UCSD-AML1 (cell line): ENCODE measurements around the gene FAM200B.
A peak's percentile ranks its signal among the peaks of the same experiment; 100 is the strongest.

Experiments
- DNase-seq: peaks from one replicate; lab custom pipeline; 2025; ENCODE audit not compliant: unreplicated experiment; lab: John Stamatoyannopoulos, UW

Gene FAM200B

DNA sequence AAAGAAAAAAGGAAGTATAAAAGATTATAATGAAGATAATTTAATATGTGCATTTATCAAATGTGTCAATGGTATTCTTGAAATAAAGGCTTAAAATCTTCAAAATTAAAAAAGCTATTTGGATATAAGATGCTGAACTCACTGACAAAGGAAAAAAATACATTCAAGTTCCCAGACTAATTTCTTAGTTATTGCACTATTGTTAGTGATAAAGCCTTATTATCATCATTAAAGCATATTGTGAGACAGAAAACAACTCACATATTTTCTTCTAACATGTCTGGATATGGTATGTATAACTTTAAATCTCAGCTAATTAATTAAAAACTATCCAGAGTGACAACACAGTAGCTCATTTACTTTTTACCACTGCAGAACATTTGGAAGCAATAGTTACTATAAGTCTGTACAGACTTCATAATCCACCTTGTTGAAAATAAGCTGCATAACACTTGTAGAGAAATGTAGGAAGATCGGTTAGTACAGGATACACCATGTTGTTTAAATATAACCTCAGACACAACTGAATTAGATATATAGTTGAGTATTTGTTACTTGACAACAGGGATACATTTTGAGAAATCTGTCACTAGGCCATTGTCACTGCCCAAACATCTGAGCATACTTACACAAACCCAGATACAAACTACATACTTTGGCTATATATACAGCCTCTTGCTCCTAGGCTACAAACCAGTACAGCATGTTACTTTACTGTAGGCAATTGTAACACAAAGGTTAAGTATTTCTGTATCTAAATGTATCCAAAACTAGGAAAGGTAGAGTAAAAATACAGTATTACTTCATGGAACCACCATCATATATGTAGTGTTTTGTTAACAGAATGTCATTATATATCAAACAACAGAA, 12.8 kb upstream of the FAM200B start:
- DNase-seq = no peak

DNA sequence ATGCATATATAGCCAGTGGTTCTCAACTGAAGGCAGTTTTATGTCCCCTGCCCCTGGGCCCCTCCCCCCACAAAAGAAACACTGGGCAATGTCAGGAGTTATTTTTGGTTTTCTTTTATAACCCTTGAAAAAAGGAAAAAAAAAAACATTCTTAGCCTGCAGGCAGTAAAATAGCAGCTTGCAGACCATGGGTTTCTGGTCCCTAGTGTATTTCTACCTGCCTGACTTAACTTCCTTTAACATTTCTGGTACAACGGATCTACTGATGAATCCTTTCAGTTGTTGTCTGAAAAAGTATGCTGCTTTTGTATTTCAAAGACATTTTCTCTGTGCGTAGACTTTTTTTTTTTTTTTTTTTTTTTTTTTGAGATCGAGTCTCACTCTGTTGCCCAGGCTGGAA, 11.1 kb upstream of the FAM200B start:
- no peak for DNase-seq

DNA sequence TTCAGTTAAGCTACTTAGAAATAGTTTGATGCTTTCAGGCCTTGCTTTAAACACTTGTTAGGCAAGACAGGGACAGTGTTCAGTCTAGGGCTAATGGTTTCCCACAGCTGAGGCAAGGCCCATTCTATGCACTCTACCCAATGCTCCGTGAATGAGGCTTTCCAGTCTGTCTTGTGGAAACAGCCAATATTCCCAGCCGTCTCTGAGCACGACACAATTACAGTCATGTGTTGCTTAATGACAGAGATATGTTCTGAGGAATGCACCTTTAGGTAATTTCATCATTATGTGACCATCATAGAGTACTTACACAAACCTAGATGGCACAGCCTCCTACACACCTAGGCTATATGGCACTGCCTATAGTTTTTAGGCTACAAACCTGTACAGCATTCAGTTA, 9.5 kb upstream of the FAM200B start:
- no peak for DNase-seq

DNA sequence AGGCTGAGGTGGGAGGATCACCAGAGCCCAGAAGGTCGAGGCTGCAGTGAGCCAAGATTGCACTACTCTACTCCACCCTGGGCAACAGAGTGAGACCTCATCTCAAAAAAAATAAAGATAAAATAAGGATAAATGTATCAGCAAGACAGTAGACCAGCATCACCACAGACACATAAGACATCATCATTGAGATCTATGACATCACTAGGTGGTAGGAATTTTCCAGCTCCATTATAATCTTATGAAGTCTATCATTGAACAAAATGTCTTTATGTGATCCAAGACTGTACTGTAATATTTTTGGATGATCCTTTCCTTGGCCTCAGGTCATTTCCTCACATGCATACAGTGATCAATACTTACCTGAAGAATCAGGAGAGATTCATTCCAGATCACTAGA, 8.3 kb upstream of the FAM200B start:
- no peak for DNase-seq

DNA sequence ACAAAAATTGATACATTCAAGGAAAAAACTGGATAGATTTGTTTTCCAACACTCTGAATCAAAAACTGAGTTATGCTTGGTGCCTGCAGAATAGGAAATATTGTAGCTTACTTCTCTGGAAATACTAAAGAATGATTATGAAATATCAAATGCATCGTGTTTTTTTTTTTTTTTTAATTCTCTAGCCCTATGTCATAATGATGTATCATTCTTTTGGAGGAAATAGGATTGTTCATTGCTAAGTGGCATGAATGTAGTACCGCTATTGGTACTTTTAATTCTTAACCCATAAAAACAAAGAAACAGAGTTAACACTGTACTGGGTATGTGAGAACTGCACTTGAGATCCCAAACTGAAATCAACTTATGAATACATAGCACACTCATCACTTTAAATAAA, 7.6 kb upstream of the FAM200B start:
- DNase-seq = no peak

DNA sequence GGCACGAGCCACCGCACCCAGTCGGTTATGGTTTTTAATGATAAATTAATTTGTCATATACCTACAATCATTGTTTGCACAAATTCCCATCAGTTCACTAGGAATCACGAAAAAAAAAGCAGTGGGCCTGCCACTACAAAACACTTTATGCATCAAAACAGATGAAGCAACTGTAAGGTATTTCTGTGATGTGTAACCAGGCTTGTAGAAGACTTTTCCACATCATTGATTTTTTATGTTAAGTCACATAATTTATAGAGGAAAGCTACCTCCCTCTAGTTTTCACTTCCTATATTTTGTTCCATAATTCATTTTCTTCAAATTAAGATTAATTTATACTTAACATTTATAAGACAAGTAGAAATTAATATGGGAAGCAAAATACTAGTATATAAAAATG, 6.7 kb upstream of the FAM200B start:
- DNase-seq = no peak

DNA sequence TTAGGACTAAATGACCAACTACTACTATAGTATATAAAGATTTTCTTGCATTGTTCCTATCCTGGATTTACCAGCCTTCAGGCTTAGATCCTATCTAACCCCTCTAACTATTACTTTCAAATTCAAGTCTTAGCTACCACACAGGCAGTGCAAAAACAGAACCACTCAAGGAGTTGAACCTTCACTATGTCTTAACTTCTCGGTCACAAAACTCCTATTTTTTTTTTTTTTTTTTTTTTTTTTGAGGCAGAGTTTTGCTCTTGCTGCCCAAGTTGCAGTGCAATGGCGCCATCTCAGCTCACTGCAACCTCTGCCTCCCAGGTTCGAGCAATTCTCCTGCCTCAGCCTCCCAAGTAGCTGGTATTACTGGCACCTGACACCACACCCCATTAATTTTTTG, 6.3 kb upstream of the FAM200B start:
- DNase-seq = peak; percentile 18

DNA sequence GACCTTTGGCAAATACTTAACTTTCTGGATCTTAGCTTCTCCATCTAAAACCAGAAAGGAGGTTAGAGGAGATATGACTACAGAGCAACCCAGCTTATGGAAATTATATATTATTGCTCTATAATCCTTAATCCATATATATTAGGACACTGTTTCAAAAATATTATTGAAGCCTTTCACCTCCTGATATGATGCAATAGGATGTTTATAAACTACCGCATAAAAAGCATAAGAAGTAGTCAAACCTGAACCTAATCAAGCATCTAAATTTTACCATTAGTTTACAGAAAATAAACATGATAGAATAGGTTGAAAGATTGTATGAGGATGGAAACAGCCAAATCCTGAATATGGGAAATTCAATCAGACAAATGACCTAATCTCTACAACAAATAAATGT, 5.6 kb upstream of the FAM200B start:
- DNase-seq = no peak

DNA sequence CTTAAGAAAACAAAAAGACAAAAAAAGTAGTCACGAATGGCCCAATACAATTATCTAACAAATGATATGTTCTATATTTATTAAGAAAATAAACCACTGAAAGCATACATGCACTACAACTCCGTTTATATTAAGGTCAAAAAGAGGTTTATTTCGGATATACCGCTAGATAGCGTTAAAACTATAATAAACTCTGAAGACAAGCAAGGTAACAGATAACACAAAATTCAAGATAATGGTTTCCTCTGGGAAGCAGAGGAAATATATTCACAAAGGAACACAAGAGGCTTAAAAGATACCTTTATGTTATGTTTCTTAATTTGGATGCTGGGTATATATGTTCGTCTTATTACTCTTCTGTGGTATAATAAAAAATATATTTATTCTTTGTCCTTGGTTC, 4.7 kb upstream of the FAM200B start:
- DNase-seq = no peak

DNA sequence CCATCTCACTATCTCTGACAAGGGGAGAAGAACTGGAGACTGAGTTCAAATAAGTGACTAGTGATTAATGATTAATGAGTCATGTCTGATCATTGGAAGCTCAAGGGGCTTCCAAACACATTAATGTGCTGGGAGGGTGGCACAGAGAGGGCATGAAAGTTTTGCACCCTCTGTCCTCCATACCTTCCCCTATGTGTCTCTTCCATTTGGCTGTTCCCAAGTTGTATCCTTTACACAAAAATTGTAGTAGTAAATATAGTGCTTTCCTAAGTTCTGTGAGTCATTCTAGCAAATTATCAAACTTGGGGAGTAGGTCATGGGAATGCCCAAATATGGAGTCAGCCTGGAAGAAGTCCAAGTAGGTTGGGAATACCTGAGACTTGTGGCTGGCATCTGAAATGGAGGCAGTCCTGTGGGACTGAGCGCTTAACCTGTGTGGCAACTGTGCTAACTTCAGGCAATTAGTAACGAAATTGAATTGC, 4.1 kb upstream of the FAM200B start:
- no peak for DNase-seq

DNA sequence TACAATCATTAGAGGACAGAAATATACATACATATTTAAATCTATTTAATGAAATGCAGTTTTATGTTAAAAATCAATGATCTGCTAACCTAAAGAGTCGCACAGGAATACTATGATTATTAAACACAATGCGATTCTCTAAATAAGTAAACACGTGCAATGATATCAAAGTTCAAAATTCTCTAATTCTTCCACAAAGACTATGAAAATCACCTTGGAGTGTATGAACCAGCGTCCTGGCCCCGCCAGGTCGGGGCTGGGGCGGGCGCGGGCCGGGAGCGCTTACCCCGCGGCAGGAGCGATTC, 608 bp upstream of the FAM200B start:
- DNase-seq = no peak

DNA sequence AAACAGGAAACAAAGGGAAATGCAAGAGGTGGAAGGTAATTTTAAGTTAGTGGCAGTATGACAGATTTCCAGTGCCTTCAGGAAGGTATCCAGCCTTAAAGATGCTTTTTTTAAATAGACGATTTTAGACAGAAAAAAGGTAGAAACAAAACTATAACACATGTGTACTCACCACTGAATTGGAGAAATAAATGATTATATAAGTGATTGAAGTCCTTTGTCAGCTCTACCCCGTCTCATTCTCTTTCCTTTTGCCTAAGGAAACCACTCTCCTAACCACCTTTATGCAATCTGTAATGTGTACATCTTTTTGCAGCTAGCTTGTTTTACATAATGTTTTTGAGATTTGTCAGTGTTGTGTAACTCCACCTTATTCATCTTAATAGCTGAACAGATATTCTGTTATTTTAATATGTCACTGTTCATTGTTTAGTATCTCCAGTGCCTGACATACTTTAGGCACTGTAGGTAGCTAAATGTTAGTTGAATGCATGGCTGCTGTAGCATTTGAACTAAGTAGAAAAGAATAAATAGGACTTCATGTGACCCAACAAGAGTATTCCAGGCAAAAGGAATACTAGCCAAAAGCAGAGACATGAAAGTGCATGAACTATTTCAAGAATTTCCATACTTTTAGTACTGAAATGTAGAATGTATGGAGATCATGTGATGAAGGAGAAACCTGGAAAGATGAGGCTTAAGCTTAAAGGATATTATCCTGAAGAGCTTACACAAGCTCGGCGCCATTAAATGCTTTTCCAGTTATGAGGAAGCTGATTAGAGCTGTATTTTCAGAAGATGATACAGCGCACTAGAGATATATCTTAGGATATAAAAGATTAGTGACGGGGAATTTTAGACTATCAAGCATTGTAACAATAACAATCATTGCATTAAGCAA, 865 bp downstream of the FAM200B start:
- DNase-seq = no peak

DNA sequence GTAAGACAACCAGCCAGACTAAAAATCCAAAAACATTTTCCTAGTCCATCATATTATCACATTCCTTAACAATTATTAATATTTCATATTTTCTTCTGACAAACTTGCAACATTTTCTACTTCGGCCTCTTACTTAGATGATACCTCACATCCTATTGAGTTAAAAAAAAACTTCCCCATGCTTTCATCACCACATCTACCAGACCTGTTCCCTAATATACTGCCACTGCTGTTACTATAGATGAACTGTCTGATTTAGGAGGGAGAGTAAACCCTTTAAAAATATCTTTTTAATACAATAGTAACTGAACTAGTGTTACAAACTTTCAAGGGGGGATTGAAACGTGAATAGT, 1.5 kb downstream of the FAM200B start:
- DNase-seq = no peak

DNA sequence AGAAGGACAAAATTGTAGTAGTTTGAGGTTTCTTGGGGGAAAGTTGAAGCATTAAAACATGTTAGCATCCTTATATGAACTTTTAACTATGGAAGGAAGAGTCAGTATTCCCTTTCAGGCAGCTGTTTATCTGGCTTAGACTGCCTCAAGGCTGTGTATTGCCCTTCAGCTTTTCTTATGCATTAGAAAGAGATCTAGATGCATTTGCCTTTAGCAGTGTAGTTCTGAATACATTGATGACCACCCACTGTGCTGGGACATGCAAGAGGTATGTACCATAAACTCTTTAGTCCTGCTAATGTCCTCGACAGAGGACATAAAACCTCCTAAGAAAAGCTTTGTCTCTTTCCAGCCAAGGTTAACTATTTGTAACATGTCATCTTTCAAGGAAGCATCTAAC, 2.9 kb downstream of the FAM200B start:
- no peak for DNase-seq

DNA sequence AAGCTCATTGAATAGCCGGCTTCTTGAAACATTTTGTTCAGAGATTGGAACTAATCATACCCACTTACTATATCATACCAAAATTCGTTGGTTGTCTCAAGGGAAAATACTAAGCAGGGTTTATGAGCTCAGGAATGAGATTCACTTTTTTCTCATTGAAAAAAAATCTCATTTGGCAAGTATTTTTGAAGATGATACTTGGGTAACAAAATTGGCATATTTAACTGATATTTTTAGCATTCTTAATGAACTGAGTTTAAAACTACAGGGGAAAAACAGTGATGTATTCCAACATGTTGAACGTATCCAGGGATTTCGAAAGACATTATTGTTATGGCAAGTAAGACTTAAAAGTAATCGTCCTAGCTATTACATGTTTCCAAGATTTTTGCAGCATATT, 6.4 kb downstream of the FAM200B start:
- no peak for DNase-seq

DNA sequence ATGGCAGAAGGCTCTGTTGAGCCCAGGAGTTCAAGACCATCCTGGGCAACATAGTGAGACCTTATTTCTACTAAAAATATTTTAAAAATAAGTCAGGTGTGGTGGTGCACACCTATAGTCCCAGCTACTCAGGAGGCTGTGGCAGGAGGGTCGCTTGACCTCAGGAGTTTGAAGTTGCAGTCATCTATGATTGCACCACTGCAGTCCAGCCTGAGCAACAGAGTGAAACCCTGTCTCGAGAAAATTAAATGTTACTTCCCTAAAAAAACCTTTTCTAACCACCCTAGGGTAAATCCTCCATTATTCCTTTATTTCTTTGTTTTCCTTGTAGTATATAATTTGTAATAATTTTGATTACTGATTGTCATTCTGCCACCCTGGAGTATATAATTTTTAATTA, 7.9 kb downstream of the FAM200B start:
- DNase-seq = no peak

DNA sequence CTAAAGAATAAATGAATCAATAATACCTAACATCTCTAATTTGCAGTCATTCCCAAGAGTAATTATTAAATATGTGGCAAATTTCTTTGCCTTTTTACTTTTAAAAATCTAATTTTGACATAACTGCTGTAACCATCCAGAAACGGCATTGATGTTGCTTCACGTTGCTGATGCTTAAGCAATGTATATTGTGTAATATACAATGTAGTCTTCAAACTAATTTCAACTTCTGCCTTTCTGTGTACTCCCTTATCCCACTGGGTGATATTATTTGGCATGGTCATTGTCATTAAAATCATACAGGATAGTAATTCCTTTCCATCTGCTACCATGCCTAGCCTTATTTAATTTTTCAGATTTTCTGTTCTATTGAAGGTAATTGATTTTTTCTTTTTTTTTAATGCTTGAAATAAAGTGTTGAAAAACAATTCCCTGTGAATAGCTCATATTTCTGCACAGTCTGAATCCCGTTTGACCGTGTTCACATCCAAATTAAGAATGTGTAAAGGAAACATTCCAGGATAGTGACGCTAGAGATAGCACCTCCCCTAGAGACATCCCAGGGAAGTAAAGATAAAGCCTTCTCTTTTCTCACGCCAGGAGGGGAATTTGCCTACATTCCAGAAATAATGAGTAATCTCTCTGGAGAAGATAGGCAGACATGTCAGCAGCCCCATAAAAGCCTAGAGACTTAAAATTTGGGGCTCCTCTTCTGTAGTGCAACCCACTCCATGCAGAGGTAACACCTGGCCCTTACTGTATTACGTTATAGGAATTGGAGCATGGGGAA, 8.6 kb downstream of the FAM200B start:
- DNase-seq = no peak

DNA sequence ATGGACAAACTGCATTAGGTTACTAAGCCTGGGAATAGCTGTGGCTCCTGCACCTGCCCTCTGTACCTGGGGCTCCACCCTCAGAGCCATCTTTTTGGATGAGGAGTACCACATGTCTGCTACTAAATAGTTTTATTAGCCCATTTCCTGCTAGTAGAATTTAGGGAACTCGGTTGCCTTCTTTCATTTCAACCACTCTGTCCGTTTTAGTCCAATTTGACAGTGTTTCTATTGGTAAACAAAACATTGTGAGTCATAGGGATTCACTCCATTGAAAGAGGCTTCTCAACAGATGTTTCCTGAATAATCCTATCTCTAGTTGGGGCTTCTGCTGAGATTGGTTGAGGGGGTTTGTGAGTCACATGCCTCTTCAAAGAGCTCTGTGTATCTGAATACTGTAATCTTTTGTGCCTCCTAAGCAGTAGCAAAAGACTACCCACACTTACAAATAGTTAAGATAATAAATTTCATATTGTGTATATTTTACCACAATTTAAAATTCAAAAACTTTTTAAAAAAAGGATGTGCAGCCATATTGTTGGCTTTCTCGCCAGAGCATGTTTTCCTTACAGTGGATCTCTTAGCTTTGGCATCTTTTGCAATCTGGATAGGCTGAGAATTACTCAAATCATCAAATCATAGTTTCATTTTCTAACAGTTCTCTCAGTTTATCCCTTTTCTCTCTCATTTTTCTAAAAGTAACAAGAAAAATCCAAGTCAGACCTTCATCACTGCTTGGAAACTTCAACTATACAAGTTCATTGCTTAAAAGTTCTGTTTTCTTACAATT, 9.9 kb downstream of the FAM200B start:
- no peak for DNase-seq

DNA sequence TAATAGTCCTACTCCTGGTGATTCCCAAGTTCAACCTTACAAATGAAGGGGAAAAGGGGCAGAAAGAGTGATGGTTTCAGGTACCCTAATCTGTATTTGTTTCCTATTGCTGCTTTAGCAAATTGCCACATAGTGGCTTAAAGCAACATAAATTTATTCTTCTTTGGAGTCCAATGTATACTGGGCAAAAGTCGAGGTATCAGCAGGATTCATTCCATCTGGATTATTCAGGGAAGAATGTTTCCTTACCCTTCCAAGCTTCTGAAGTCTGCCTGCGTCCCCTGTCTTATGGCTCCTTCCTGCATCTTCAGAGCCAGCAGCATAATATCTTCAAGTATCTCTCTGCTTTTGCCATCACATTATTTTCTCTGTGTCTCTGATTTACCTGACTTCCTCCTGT, 11.0 kb downstream of the FAM200B start:
- no peak for DNase-seq

DNA sequence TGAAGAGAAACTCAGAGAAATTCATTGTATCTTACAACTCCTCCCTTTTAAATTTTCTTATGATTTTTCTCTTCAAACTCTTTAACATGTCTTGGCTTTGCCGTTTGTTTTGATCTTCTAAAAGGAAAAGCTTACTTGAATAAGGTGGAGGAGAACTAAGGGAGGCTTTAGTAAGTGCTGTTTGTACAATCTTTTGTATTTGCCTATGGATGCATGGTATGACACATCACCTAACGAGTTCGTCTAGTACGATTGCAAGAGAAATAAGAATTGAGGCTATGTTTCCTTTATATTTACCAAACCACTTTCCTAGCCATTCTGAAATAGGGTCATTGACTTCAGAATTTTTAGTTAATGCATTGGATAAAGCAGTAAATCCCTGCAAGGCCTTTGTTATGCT, 12.8 kb downstream of the FAM200B start:
- DNase-seq = no peak

DNA sequence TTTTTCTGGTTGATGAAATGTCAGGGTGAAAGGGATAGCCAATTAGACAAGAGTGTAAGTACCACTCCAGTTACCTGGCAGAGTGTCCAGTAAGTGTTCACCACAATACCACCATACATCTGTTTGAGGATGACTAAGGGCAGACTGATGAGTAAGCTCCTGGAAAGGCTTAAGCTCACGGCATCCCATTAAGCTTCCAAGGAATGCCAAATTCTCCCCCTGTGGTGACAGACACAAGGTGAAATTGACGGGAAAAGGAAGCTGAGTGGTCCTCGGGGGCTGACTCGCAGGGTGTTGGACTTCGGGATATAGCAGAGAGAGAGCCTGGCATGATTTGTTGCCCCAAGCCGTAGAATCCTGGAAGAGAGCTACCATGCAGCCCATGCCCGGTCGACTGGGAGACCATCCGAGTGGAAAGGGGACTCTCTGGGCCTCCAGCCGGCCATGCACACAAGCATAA, 13.6 kb downstream of the FAM200B start:
- no peak for DNase-seq
